Dedifferentiated amniotic fluid mesenchymal stem cell (primary cell): ENCODE results near the gene CEMIP2.
A peak's percentile ranks its signal among the peaks of the same experiment; 100 is the strongest.
"Not testable (repeated sequence)": the region's sequence is repeated elsewhere in the genome, so short reads cannot be mapped to it uniquely, and the experiment has no call there.

Experiments used
- DNase-seq: peaks from one replicate; pipeline ENCODE4 v3.0.0-alpha.2; 2016; ENCODE audit errors: extremely low spot score

CEMIP2 gene, protein sequence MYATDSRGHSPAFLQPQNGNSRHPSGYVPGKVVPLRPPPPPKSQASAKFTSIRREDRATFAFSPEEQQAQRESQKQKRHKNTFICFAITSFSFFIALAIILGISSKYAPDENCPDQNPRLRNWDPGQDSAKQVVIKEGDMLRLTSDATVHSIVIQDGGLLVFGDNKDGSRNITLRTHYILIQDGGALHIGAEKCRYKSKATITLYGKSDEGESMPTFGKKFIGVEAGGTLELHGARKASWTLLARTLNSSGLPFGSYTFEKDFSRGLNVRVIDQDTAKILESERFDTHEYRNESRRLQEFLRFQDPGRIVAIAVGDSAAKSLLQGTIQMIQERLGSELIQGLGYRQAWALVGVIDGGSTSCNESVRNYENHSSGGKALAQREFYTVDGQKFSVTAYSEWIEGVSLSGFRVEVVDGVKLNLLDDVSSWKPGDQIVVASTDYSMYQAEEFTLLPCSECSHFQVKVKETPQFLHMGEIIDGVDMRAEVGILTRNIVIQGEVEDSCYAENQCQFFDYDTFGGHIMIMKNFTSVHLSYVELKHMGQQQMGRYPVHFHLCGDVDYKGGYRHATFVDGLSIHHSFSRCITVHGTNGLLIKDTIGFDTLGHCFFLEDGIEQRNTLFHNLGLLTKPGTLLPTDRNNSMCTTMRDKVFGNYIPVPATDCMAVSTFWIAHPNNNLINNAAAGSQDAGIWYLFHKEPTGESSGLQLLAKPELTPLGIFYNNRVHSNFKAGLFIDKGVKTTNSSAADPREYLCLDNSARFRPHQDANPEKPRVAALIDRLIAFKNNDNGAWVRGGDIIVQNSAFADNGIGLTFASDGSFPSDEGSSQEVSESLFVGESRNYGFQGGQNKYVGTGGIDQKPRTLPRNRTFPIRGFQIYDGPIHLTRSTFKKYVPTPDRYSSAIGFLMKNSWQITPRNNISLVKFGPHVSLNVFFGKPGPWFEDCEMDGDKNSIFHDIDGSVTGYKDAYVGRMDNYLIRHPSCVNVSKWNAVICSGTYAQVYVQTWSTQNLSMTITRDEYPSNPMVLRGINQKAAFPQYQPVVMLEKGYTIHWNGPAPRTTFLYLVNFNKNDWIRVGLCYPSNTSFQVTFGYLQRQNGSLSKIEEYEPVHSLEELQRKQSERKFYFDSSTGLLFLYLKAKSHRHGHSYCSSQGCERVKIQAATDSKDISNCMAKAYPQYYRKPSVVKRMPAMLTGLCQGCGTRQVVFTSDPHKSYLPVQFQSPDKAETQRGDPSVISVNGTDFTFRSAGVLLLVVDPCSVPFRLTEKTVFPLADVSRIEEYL (N-terminal part only)

DNA sequence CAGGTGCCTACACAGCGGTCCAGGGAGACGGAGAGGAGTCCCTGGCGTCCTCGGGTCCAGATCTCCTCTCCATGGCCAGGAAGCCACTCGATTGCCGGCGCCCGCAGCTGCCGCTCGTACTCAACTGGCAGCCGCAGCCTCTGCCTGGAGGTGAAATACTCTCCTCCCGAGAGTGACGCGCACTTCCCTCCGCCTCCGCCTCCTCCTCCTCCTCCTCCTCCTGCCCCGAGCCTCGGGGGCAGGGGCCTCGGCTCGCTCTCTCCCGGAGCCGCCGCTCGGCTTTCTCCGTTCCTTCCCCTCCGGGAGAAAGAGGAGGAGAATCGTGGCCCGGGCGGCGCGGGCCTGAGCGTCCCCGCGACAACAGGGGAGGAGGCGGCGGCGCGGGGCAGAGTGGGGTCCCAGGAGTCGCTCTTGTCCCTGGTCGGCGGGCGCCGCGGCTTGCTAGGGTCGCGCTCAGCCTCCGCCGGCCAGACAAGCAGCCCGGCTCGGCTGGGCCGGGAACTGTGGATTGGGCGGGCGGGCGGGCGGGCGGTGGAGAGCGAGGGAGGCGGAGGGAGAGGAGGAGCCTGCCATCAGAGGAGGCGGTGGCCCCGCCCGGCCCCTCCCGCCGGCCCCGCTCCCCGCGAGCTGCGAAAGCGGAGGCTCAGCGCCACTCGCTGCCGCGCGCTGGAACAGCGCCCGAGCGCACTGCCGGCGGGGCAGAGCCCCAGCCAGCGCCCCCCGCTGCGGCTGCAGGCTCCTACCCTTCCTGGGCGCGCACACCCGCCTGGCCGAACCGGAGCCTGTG, at the start of gene CEMIP2:
Gene CEMIP2, minus strand, starts transcription at position 126 of the 787 bp plus-strand sequence. CDS start 18,140 bp downstream, outside the sequence.
- DNase-seq = peak; percentile 91

DNA sequence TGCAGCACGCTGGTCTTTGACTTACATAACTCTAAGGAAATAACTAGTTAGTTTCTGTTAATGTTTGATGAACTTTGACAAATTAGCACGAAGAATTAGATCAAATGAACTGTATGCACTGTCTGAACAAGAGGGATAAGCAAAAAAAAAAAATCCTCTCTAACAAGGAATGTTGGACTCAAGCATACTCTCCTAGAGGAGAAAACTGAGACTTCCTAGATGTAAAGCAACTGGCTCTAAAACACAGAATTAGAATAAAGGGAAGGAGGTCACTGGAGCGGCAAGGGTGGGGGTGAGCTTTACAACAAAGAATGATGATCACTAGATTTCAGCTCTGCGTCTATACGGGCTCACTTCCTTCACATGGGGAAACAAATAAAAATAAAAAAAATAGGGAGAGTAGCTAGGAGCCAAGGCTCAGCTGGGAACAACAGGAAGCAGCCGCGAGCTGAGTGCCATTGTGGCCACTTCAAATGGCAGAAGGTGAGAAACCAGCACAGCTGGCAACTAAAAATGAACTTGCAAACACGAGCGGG, 48.7 kb upstream of the CEMIP2 start:
- DNase-seq = no peak

GRCh38 chr9:71814815-71815214, 46.5 kb upstream of the CEMIP2 start:
- no peak for DNase-seq

GRCh38 chr9:71814226-71814625, 45.9 kb upstream of the CEMIP2 start:
- no peak for DNase-seq

DNA sequence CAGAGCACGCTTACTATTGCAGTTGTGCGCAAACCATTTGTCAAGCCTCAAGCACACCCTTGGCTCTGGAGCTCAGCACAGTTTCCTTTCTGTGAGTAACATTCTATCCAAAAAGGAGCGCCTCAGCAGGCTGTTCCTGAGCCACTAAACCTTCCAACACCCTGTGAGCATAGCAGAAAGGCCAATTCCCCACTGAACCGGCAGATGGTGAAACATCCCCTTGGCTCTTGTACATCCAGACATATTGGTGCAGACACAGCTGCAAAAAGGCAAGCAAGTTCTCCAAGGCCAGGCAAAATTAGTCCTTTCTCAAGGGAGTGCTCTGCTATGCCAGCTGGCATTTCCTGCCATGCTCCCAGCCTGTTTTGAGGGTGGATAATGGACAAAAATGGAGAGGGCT, 44.1 kb upstream of the CEMIP2 start:
- DNase-seq = no peak

GRCh38 chr9:71808068-71808467, 39.8 kb upstream of the CEMIP2 start:
- no peak for DNase-seq

DNA sequence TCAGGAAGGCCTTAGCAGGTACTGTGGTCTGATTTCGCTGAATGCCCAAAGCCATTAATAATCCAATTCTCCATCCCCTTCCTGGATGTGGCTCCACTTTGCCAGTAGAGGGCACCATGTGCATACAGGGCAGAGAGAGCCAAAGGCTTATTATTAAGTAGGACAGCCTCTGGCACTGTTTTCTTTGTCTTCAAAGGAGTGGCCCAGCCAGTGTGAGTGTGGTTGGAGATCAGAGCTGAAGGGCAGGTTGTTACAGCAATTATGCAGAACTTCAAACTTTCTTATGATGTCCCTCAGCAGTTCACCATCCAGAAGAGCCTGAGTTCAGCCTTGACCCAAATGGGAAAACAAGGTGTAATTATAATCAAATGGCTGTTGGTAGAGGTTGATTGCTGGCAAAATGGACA, 38.6 kb upstream of the CEMIP2 start:
- DNase-seq = peak; percentile 38

DNA sequence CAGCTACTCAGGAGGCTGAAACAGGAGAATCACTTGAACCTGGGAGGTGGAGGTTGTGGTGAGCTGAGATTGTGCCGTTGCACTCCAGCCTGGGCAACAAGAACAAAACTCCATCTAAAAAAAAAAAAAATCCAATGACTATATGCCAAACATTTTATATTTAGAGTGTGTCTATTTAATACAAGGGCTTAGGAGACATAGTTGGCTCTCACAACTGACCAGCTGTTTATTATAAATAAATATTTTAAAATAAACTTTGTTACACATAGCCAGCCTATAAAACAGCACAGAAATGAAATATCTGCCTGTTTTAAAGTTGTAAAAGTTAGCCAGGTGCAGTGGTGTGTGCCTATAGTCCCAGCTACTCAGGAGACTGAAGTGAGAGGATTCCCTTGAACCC, 36.8 kb upstream of the CEMIP2 start:
- not testable (repeated sequence) for DNase-seq

GRCh38 chr9:71801826-71802225, 33.5 kb upstream of the CEMIP2 start:
- DNase-seq = no peak

- no peak for DNase-seq
Observed at GRCh38 chr9:71797266-71797665, 29.0 kb upstream of the CEMIP2 start.

- no peak for DNase-seq
Observed at GRCh38 chr9:71796100-71796767, 27.9 kb upstream of the CEMIP2 start.

- no peak for DNase-seq
Observed at GRCh38 chr9:71795097-71795813, 26.9 kb upstream of the CEMIP2 start.

DNA sequence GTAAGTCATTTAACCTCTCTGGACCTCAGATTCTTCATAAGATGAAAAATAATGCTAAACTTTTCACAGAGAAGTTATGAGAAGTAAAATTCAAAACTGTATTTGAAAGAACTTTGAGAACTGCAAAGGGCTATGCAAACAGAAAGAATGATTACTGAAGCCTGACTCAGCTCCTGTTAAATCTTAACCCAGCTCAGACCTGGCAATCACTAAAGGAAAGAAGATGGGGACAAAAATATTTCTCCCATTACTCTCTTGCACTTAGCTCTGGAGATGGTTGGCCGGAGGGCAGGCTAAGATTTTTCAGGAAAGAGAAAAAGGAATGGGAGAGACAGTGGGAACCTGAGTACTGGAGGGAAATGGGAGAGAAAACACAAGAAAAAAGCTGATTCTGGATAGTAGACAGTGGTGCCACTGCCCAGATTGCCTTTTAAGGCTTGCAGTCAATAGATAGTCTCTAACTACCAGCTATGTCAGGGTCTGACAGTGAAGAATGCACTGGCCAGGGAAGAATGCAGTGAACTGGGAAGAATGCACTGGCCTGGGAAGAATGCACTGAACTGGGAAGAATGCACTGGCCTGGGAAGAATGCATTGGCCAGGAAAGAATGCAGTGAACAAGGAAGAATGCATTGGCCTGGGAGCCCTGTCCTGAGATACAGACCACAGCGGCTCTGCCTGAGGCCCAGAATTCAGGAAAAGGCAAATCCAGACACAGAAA, 25.2 kb upstream of the CEMIP2 start:
- DNase-seq = no peak

DNA sequence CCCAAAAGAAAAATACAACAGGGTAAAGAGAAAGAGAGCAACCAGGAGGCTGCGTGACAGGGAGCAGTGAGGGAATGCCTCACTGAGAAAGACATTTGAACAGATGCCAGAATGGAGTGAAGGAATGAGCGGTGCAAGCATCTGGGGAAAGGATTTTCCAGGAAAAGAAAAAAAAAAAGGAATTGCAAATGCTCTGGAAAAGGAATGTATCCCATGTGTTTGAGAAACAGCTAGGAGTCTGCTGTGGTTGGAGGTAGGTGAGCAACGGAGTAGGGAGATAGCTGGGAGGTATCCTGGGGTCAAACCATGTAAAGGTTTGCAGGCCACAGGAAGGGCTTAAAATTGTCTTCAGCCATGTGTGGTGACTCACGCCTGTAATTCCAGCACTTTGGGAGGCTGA, 23.6 kb upstream of the CEMIP2 start:
- DNase-seq = no peak

DNA sequence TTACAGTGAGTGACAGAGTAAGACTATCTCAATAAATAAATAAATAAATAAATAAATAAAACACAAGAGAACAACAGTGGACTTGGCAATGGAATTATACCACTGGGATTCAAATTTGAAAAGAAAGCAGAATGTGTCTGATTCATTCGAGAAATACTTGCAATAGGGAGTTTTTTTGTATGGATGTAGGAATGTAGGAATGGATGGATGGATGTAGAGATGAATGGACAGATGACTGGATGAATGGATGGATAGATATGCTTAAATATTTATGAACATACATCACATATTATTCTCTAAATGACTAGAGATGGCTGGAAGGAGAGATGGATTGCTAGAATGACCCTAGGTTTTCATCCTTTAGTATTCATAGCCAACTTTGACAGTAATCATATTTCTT, 22.0 kb upstream of the CEMIP2 start:
- no peak for DNase-seq

GRCh38 chr9:71783120-71783523, 14.8 kb upstream of the CEMIP2 start:
- DNase-seq = no peak

DNA sequence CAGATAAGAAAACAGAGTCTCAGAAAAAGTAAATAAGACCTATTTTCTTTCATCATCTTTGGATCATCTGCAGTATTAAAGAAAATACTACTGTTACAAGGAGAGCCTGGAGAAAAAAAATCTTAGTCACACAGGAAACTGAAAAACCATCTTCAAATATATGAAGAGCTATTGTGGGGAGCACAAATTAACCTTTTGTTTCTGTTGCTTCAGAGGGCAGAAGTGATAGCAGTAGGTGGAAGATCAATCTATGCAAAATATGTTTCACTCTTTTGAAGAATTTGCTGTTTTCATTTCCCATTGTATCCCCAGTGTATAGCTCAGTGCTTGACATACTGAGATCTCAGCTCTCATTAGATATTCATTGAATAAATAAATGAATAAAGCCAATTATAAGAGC, 13.1 kb upstream of the CEMIP2 start:
- DNase-seq = no peak

DNA sequence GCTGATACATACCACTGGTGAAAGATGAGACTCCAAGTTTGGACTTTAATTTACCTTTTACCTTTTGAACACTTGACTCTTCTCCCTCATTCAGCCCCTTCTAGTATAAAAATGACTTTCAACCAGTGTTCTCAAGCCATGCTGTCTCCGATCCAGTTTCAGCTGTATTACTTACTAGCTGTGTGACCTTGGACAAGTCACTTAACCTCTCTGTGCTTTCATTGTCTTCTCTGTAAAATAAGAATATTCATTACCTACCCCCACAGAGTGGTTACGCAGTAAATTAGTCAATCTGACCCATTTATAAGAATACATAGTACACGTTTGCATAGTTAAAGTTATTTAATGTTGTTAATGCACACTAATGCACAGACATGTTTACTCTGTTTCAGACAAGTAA, 12.6 kb upstream of the CEMIP2 start:
- no peak for DNase-seq

- DNase-seq = no peak
Observed at GRCh38 chr9:71778085-71778484, 9.8 kb upstream of the CEMIP2 start.
